GM19452 (cell line): ENCODE results near the gene GPS1.
A peak's percentile ranks its signal among the peaks of the same experiment; 100 is the strongest.

Experiments used
- ATAC-seq: cut with Tn5 transposase; IDR thresholded peaks from one replicate; pipeline ENCODE4 v1.9.1; 2021; ENCODE audit not compliant: unreplicated experiment

Gene GPS1

GRCh38 chr17:82051776-82052637 is at the start of gene GPS1, which contains the start of gene RFNG:
TSS of gene GPS1 (plus strand) at chr17:82051898. CDS start at chr17:82051932, 34 bp downstream.
TSS of gene RFNG (minus strand) at chr17:82051811. CDS start at chr17:82051766, 45 bp downstream.
- ATAC-seq, result peak; percentile 62

DNA sequence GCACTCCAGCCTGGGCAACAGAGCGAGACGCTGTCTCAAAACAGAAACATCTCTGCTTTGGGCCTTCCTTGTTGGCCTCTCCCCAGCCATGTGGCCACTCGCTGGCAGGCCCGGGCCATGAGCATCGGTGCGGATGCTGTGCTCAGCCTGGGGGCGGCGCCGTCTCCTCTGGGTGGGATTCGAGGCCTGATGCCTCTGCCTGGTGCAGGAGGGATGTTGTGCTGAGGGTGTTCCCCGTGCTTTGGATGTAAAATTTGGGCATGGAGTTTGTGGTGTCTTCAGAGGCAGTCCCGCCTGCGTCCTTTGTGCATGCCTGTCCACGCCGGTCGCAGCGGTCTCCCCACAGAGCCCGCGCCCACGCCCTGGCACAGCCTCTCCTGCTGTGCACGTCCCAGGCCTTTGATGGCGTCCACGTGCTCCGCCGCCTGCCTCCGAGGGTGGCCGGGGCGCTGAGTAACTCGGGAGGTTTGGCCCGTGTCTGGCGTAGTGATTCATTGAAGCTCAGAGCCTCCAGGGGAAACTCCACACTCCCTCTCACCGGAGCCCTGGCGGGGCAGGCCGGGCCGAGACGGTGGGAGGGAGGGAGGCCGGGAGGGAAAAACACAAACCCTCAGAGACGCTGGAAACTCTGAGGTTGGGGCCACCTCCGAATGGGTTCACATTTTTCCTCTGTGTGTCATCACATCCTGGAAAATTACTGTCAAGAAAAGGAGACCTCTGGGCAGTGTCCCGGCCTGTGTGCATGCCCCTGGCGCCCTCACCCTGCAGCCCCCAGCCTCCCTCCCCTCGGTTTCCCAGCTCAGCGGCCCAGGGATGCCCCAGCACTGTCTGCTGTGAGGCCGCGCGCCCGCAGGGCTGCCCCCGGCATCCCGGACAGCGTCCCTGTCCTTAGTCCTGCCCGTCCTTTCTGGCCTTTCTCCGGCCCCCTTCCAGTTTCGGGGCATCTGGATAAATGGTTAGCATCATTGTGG is 48.0 kb upstream of the GPS1 start:
- no peak for ATAC-seq

DNA sequence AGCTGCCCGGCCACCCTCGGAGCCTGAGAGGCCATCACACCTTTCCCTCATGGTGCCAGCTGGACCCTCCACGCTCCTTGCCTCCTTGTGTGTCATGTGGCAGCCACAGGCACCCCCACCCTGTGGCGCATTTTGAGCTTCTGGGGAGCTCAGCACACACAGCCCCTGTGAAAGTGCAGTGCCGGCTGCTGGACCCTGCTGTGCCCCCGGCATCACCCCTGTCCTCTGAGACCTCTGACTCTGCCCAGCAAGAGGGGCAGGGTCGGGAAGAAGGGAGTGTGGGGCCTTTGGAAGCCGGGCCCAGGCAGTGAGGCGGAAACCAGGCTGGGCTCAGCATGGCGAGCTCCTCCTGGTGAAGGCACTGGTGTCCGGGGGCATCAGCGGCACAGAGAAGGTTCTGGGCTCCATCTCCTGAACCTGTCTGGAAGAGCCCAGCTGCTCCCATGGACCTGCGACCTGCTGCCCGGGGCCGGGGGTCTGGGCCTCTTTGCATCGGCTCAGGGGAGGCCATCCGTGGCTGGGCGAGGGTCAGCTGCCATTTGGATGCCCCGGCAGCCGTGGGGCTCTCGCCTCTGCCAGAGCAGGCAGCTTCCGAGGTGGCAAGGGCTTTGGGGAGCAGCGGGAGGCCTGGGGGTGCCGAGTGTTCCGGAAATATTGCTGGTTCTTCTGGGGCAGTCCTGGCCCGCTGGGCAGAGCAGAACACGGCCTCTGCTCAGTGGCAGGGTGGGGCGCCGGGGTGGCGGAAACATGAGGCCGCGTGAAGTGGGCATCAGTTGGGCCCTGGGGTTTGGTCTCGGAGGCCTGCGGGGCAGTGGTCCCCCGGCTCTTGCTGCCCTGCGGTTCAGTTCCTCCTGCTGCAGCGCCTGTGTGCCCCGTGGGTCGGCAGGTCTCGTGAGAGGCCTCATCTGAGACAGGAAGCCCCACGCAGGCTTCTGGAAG is 46.9 kb upstream of the GPS1 start:
- ATAC-seq, result no peak

DNA sequence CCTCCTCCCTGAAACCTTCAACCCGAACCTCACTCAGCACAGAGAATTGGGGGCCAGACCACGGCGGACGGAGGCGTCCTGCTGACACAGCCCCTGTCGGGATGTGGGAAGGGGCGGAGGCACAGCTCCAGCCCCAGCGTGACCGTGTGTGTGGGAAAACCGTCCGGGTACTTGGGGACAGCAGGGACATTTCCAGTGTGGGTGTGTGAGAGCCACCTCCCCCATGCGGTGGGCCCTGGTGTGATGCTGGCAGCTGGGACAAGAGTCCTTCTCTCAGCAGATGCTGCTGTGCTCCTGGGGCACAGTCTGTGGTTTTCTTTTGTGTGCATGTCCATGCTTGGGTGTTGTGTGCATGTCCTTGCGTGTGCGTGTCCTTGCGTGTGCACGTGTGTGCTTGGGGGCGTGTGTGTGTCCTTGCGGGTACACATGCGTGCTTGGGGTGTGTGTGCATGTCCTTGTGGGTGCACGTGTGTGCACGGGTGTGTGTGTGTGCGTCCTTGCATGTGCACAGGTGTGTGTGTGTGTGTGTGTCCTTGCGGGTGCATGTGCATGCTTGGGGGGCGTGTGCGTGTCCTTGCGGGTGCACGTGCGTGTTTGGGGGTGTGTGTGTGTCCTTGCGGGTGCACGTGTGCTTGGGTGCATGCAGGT is 45.9 kb upstream of the GPS1 start:
- no peak for ATAC-seq

DNA sequence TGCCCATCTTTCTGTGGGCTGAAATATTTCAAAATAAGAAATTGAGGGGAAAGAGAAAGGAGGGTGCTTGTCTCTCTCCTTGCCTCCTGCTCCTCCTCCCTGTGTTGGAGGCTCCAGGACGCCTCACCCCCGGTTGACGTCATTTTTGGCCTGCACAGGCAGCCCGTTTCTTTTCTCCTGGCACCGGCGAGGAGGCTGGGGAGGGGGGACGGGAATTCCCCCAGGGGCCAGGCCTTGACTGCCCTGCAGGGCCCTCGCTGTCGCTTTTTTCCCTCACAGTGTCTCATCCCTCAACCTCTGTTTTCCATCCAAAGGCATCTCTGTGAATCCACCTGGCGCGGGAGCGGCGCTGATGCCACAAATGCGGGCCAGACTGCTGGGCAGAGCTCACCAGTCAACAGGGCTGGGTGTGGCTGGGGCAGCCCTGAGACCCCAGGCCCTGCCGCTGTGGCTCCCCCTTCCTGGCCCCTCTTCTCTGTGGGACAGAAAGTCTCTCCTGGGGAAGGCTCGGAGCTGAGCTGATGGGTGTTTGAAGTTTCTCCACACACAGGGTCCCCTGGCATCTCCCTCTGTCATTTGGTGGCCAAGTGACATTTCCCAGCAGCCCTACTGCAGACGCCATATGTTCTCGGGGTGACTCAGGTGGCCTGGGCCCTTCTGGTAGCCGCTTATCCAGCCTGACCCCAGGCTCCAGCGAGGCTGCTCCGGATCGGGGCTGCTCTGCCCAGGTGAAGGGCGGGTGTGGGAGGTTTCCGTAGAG is 45.0 kb upstream of the GPS1 start:
- no peak for ATAC-seq

DNA sequence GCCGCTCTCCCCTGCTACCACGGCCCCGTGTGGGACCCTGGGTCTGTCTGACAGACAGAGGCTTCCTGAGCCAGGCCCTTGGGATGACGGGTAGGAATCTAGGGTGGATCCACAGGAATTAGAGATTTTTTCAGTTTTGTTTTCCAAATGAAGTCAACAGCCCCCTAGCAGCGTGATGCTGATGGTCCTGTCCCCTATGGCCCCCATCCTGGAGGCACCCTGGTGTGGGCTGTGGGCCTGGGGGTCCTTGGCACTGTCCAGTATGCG is 44.5 kb upstream of the GPS1 start:
- no peak for ATAC-seq

- ATAC-seq, result no peak
These were observed 44.0 kb upstream of the GPS1 start for GRCh38 chr17:82007495-82008257.

DNA sequence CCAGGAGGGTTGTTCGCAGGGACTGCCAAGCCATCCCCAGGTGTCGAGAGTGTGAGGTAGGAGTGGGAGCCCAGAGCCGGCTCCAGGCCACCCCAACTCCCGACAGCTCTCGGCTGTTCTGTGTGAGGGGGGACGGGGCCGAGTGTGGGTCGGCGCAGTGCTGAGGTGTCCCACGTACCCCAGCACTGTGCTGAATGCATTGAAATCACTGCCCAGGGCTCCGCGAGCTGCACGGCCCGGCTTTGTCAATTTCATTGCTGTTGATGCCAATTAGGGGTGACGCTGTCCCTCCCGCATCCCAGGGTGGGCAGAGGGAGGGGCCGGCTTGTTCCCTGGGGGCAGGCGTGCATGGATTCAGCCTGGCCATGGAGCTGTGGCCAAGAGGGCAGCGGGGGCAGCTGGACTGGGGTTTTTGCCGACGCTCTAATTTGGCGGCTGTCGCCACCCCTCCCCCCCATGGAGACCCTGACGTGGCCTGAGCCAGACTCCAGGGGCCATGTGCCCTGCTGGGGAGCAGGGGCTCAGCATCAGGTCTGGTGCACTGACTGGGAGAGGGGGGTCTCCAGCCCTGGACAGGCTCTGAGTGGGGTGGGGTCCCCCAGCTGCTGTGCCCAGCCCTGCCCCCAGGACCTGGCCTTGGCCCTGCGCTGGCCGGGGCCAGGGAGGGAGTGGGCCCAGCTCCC is 43.3 kb upstream of the GPS1 start:
- ATAC-seq, result no peak

DNA sequence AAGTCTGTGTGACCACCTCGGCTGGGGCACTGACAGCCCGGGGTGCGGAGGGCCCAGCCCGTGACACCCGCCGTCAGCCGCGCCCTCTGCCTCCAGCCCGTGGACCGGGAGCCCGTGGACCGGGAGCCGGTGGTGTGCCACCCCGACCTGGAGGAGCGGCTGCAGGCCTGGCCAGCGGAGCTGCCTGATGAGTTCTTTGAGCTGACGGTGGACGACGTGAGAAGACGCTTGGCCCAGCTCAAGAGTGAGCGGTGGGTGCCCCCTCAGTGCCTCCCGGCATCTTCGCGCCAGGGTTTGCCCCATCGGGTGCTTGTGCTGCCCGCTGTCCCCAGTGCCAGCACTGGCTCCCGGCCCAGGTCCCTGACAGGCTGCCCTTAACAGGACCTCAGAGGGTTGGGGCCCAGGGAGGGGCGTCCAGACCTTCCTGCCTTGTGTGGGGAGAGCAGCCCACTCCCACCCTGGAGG is 42.7 kb upstream of the GPS1 start:
- no peak for ATAC-seq

DNA sequence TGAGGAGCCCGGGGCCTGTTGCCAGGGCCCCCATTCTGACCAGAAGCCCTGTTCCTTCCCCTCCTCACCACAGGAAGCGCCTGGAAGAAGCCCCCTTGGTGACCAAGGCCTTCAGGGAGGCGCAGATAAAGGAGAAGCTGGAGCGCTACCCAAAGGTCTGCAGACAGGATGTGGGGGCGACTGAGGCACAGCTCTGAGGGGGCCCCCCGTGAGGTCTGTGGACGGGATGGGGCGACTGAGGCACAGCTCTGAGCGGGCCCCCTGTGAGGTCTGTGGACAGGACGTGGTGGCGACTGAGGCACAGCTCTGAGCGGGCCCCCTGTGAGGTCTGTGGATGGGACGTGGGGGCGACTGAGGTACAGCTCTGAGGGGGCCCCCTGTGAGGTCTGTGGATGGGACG is 42.3 kb upstream of the GPS1 start:
- ATAC-seq, result no peak

- no peak for ATAC-seq
These were observed 40.8 kb upstream of the GPS1 start for GRCh38 chr17:82010575-82011525.

GRCh38 chr17:82011617-82012187 is 40.0 kb upstream of the GPS1 start:
- ATAC-seq, result no peak

GRCh38 chr17:82012261-82012639 is 39.4 kb upstream of the GPS1 start:
- no peak for ATAC-seq

- ATAC-seq, result no peak
These were observed 38.9 kb upstream of the GPS1 start for GRCh38 chr17:82012640-82013295.

DNA sequence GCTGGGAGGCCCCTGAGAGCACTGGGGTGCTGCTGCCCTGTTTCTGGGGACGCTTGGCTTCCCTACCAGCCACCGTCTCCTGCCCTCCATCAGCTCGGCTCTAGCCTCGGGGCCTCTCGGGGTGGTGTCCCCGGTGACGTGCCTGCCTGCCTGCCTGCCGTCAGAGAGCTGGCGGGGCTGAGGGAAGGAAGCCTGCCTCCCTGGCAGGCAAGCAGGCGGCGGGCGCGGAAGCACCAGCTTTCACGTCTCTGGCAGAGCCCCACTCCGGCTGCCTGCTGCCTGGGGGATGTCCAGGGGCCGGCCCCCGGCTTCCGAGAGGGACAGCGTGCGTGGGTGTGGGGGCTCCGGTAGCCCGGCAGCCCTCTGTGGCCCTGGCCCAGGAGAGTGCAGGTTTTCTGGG is 38.4 kb upstream of the GPS1 start:
- ATAC-seq, result no peak

DNA sequence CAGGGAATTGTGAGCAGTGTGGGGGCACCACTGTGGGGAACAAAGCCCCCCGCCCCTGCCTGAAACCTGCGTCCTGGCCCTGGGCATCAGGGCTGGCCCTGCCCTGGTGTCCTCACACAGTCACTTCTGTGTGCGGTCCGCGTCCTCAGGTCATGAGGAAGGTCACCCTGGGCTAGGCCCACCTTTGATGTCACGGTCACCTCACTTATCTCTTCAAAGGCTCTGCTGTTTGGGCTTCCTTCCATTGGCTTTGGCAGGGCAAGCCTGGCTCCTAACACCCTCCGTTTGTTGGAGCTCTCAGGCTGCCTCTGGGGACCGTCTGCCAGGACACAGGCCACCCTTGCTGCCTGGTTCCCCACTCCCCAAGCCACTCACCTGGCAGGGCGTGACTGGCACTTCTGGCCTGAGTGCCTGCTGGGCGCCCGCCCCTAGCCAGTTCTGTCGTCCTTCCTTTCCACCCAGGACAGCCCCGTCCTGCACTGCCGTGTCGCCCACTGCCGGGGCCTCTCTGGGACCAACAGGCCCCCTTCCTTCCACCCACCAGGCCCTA is 37.9 kb upstream of the GPS1 start:
- ATAC-seq, result no peak
